ENCODE results near the gene EBF3. TPM values are rescaled to one million over a fixed set of nuclear protein-coding genes. Genes with fewer than 3 reads are reported as not detected.

The EBF3 gene
- total RNA-seq, 1 donor from 2014 or later = 1.2 TPM

- TF ChIP-seq CTCF (IDR thresholded peaks at IDR 0.05; ENCODE audit: unreplicated experiment) = no peak
- H3K27ac Mint-ChIP-seq = no peak overlapping the region
- no peaks in the 10 kb centered on the region for H3K36me3 Mint-ChIP-seq
- no peak for DNase-seq (ENCODE audit: low spot score in 2 of 2, unreplicated experiment in 2 of 2)
- H3K4me3 Mint-ChIP-seq = no peak overlapping the region
- H3K27me3 Mint-ChIP-seq (ENCODE audit: low read depth) = peaks cover 5% of the 10 kb centered on the region
- H3K4me1 Mint-ChIP-seq = peaks cover 8% of the 10 kb centered on the region
- no peaks in the 10 kb centered on the region for H3K9me3 Mint-ChIP-seq
Measured at GRCh38 chr10:129873351-129873750, 90.7 kb downstream of the EBF3 start.

DNA sequence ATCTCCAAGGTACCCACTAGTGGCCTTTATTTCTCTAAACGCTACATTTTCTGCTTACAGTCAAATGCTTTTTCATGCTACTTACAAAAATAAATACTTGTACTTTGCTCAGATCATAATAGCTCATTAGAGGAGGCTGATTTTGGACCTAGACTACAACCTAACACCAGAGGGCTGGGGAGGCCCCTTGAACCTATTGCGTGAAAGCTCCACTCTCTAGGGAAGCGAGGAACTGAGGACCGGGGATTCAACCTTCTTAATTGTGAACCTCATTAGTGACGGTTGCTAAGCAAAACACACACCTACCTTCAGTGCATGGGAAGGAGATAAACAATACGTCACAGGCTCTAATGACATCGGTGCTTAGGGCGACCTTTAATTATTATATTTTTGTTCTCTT lies 92.1 kb downstream of the EBF3 start:
- no peak for TF ChIP-seq CTCF (IDR thresholded peaks at IDR 0.05; ENCODE audit: unreplicated experiment)
- no peak overlapping the region for H3K4me3 Mint-ChIP-seq
- H3K36me3 Mint-ChIP-seq = no peaks in the 10 kb centered on the region
- H3K4me1 Mint-ChIP-seq = peaks cover 8% of the 10 kb centered on the region
- peaks cover 2% of the 10 kb centered on the region for H3K27me3 Mint-ChIP-seq (ENCODE audit: low read depth)
- no peak for DNase-seq (ENCODE audit: low spot score in 2 of 2, unreplicated experiment in 2 of 2)
- no peak overlapping the region for H3K27ac Mint-ChIP-seq
- H3K9me3 Mint-ChIP-seq = no peaks in the 10 kb centered on the region

GRCh38 chr10:129870961-129871621 lies 93.0 kb downstream of the EBF3 start:
- H3K27ac Mint-ChIP-seq = no peak overlapping the region
- no peak overlapping the region for H3K4me3 Mint-ChIP-seq
- no peak for TF ChIP-seq CTCF (IDR thresholded peaks at IDR 0.05; ENCODE audit: unreplicated experiment)
- H3K36me3 Mint-ChIP-seq = no peaks in the 10 kb centered on the region
- no peak for DNase-seq (ENCODE audit: low spot score in 2 of 2, unreplicated experiment in 2 of 2)
- peaks cover 8% of the 10 kb centered on the region for H3K4me1 Mint-ChIP-seq
- H3K27me3 Mint-ChIP-seq (ENCODE audit: low read depth) = no peaks in the 10 kb centered on the region
- H3K9me3 Mint-ChIP-seq = no peaks in the 10 kb centered on the region

GRCh38 chr10:129870474-129870757 lies 93.7 kb downstream of the EBF3 start:
- Mint-ChIP-seq H3K4me3 (no peak overlapping the region), H3K4me1 (peaks cover 8% of the 10 kb centered on the region), H3K36me3 (no peaks in the 10 kb centered on the region), H3K27ac (no peak overlapping the region), H3K9me3 (no peaks in the 10 kb centered on the region), H3K27me3 (ENCODE audit: low read depth) (no peaks in the 10 kb centered on the region)
- DNase-seq (ENCODE audit: low spot score in 2 of 2, unreplicated experiment in 2 of 2) = no peak
- no peak for TF ChIP-seq CTCF (IDR thresholded peaks at IDR 0.05; ENCODE audit: unreplicated experiment)

DNA sequence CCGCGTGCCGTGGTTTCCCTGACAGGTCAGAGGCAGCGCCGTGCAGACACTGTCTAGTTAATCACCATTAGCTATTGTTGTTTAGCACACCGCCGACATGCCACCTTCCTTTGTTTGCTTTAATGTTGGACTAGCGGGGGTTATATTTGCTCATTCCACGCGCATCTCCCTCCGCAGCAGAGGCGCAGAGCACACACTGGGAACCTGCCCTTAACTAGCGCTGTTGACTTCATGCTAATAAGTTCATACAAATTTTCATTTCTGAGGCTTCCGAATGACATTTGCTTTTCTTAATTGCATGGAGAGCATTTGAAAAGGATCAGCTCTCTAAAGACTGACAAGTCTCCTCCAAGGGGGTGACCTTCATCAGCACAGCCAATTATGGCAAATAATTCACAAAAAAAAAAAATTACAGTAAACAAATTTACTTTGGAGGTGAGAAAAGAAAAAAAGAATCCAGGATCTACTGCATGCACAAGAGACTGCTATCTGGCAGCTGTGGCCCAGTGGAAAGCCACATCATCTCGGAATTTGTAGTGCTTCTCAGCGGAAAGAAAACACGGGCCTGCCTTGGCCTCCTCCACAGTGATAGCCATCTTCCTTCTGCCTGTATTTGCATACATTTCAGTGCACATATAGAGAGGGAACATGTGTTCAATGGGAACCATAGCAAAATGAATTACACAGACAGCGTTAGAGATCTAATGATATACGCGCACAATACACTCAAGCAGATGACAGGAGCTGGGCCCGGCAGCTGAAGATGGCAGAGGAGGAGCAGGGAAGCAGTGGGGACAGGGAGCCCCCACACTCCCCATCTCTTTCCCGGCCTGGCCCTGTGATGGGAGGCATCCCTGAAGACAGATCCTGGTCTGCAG lies 94.2 kb downstream of the EBF3 start:
- peaks cover 8% of the 10 kb centered on the region for H3K4me1 Mint-ChIP-seq
- no peak overlapping the region for H3K4me3 Mint-ChIP-seq
- no peak for DNase-seq (ENCODE audit: low spot score in 2 of 2, unreplicated experiment in 2 of 2)
- H3K9me3 Mint-ChIP-seq = no peaks in the 10 kb centered on the region
- TF ChIP-seq CTCF (IDR thresholded peaks at IDR 0.05; ENCODE audit: unreplicated experiment) = no peak
- no peak overlapping the region for H3K27ac Mint-ChIP-seq
- no peaks in the 10 kb centered on the region for H3K36me3 Mint-ChIP-seq
- H3K27me3 Mint-ChIP-seq (ENCODE audit: low read depth) = no peaks in the 10 kb centered on the region
